Suppressor macrophage (primary cell): ENCODE data around the gene IWS1.
"Not testable (repeated sequence)": the region's sequence is repeated elsewhere in the genome, so short reads cannot be mapped to it uniquely, and the experiment has no call there.

ENCODE experiments used
- DNase-seq, 4 experiments: peaks; one replicate each; pipeline ENCODE4 v3.0.0-alpha.2; 2020 to 2022

Gene IWS1

GRCh38 chr2:127560201-127560930 lies 34.1 kb upstream of the IWS1 start:
- DNase-seq = peak; percentile 59 to 81 (median 76)

DNA sequence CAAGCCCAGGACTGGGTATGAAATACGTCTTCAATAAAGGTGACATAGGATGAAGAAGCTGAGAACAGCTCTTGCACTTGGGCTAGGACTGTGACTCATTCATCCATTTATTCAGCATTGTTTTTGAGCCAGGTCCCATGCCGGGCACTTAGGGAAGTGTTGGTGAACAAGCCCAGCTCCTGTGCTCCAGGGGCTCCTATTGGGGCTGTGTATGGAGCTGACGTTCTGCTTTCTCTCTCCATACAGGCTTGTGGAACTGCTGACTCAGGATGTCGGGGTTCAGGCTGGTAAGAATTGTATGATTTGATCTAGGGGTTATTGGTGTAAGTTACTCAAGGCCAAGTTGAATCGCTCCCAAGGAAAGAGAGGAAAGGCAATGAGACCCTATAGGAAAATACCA lies 33.2 kb upstream of the IWS1 start:
- peak in 2 of 4 experiments; percentile 8 to 18 for DNase-seq

- DNase-seq = no peak
Observed at GRCh38 chr2:127558911-127559310, 32.6 kb upstream of the IWS1 start.

- no peak for DNase-seq
Observed at GRCh38 chr2:127552846-127553245, 26.6 kb upstream of the IWS1 start.

DNA sequence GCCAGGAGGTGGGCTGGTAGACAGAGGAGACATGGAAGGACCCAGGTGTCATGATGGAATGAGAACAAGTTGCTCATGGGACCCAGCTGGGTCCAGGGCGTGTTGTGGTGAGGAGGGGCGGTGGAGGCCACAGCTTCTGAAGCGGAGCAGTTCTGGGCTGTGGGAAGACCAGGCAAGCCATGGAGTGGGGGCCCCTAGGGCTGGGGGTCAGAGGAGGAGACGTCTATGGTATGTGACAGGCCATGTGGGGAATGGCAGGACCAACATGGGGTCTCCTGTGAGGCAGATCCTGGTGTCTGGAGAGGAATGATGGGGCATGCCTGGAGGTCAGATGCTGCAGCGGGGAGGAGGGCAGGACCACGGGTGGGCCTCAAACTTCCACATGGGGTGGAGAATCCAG lies 26.0 kb upstream of the IWS1 start:
- no peak for DNase-seq

GRCh38 chr2:127551221-127551930 lies 25.1 kb upstream of the IWS1 start:
- no peak for DNase-seq

DNA sequence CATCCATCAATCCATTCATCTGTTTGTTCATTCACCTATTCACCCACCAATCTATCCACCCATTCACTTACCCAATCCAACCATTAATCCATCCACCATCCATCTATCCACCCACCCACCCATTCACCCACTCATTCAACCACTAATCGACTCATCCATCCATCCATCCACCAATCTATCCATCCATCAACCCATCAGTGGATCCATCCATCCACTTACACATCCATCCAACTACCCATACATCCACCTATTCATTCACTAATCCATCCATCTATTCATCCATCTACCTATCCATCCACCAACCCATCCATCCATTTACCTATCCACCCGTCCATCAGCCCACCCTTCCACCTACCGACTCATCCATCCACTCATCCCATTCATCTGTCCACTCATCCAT lies 20.5 kb upstream of the IWS1 start:
- no peak for DNase-seq

DNA sequence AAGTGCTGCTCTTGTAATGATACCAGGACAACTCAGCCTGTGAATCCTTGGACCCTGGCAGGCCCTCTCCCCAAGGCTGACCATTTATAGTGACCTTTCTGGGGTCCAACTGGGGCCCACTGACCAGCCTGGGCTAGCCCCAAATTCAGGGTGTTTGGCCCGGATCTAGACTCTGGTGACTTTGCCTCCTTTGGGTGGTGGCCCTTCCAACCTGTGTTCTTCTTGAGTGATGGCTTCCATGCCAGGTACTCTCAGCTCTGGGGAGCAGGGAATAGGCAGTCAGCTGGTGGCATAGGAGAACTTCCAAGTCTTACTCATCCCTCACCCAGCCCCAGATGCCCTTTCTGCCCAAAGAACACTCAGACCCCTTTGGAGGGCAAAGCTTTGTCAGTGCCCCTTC lies 19.5 kb upstream of the IWS1 start:
- no peak for DNase-seq

GRCh38 chr2:127545189-127545588 lies 18.9 kb upstream of the IWS1 start:
- no peak for DNase-seq

GRCh38 chr2:127543013-127543501 lies 16.8 kb upstream of the IWS1 start:
- DNase-seq = not testable (repeated sequence)

- no peak for DNase-seq
Observed at GRCh38 chr2:127542231-127542630, 15.9 kb upstream of the IWS1 start.

DNA sequence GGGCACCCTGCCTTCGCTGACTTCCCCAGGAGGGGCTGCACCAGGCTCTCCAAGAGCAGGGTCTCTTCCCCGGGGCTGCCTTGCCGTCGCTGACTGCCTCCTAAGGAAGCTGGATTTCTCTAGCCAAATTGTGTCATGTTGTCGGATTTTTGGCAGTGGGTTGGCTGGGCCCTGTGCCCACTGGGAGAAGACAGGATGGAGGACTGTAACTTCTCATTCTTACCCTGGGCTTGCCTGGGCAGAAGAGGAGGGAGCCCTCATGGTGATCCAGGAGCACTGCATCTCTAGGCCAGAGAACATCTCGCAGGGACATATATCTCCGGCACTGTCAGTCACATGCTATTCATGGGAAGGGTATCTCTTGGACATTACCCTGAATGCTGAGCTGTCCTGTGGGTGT lies 15.5 kb upstream of the IWS1 start:
- DNase-seq = no peak

DNA sequence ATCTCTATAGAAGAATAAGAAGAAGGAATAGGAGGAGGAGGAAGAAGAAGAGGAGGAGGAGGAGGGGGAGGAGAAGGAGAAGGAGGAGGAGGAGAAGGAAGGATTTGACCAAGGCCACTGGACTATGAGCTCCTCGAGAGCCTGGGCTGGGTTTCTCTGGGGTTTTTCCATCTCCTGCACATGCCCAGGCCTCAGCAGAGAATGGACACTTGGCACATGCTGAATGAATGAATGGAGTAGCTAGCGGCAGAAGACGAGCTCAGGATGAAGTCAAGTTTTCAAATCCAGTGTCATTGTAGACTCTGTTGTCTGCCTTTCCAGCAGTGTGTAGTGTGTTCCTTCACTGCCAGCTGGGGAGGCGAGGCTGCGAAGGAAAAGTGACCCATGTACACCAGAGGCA lies 11.4 kb upstream of the IWS1 start:
- DNase-seq = no peak

GRCh38 chr2:127536707-127537541 lies 10.6 kb upstream of the IWS1 start:
- no peak for DNase-seq

DNA sequence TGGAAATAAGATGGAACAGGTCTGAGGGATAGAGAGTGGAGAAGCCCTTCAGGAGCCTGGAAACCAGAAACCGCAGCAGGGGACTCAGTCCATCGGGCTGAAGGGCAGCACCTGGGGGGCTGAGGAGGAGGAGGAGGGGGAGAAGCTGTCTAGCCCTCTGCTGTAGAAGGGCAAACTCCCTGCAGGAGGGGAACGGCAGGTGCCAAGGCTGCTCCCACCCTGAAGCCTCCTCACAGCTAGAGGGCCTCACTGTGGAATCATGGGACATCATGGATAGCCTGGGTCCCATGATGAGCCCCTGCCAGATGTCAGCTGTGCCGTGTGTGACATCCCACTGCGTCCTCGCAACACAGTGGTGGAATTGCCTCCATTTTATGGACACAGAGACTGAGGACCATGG lies 9.6 kb upstream of the IWS1 start:
- DNase-seq = no peak

GRCh38 chr2:127535422-127535901 lies 9.2 kb upstream of the IWS1 start, which contains the start of gene MYO7B:
Gene MYO7B (plus strand): TSS chr2:127535683. CDS start chr2:127559723, 24,040 bp downstream.
- peak in 1 of 4 experiments; percentile 16 for DNase-seq

DNA sequence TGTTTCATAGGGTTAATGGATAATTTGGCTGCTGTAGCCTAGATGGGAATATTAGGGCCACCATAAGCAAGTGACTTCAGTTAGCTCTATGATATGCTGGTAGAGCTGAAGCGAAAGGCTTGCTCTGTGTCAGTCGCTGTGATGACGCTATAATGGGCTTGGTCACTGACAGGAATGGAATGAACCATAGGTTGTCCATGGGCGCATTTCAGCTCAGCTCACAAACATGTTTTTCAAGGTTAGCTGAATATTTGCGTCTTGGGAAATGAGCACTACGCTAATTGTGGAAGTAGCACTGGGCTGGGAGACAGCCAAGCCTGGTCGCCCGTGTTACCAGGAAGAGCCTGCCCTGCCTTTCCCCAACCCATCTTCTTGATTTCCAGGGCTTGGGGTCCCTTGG lies 6.0 kb upstream of the IWS1 start:
- no peak for DNase-seq

- no peak for DNase-seq
Observed at GRCh38 chr2:127531221-127531648, 4.9 kb upstream of the IWS1 start.

DNA sequence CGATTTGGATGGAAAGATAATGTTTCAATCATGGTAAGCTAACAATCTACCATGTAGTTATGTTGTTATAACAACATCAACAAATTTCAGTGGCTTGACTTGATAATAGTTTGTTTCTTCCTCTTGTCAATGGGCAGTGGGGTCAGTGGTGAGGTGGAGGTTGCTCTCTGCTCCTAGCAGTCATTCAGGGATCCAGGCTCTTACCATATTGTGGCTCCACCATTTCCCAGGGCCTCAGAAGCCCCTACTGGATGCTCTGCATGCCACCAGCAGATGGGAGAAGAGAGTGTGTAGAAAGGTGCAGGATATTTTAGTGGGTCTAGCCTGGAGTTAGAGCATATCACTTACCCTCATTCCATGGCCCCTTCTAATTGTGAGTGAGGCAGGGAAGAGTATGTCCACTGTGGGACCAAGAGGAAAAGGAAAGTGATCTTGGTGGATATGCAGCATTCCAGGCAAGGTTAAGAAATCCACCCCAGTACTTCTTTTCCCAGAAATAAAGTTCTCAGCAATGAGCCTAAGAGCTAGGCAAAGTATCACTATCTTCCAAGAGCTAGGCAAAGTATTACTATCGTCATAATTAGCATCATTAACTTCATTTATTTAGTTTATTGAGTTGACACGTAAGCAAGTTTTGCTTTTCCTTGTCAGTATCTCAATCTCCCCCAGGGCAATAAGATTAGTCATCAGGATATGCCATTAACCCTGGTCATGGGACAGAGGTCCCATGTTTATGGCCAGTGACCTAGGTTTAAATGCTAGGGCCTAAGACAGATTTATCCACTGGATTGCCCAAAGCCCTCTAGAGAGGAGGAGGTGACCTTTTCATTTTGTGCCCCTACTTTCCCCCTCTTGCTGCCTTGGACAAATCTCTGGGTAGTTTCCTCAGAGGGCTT lies 4.2 kb upstream of the IWS1 start:
- DNase-seq = no peak

- DNase-seq = not testable (repeated sequence)
Observed at GRCh38 chr2:127529416-127529815, 3.1 kb upstream of the IWS1 start.

DNA sequence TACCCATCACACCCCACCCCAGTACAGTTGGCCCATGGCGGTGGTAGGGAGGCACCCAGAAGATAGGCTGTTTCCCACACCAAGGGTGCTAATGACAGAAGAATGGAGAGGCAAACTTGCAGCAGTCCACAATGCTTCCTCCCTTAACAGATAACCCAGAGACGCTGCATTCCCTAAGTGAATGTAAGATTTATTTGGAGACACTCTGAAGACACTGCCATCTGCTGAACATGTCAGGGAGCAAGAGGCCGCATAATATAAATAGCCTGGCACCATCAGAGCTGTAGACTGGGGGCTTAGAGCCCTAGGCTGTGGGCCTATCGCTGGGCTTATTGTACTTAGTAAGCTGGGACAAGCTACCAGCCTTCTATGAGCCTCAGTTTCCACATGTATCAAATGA lies 2.2 kb upstream of the IWS1 start:
- no peak for DNase-seq
